Stimulated activated CD4-positive, alpha-beta T cell treated with anti-CD3 and anti-CD28 coated beads, Interleukin-4, amount 100 ng/mL, for 4 hours (primary cell): ENCODE data around the gene IQCC.
A peak's percentile ranks its signal among the peaks of the same experiment; 100 is the strongest.

Experiments
- DNase-seq, 2 experiments: peaks; one replicate each; pipeline ENCODE4 v3.0.0-alpha.2; 2020

IQCC gene

DNA sequence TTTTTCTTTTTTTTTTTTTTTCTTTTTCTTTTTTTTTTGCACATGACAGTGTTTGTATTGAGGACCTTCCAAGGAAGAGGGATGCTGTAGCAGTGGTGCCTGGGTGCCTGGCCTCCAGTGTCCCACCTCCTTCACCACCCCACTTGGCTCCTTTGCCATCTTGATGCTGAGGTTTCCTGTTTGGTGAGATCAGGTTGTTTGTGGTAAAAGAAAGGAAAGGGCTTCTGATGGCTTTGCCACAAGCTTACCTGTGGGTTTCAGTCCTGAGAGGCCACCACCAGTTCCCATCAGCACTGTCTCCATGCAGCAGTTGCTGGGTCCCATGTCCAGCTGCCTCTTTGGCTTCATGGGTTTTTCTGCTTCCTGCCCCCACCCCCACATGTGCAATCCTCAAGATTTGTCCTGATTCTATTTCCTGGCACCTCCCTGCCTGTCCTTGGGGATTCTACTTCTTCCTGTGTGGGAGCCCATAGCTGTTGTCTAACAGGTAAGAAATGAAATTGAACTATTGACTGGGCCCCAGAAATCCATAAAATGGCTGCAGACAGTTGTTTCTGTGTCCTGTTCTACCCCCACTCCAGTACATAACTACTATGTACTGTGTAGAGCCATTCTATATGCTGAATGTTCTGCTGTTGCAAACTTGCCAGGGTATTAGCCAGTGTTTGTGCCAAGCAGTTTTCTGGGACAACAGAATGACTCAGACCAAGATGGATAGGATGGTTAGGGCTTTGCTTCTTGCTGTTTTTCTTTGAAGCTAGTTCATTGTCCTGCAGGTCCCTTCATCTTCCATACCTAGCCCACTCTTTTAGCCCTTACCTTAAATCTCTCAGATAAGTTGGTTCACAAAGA lies 9.3 kb upstream of the IQCC start:
- no peak for DNase-seq

DNA sequence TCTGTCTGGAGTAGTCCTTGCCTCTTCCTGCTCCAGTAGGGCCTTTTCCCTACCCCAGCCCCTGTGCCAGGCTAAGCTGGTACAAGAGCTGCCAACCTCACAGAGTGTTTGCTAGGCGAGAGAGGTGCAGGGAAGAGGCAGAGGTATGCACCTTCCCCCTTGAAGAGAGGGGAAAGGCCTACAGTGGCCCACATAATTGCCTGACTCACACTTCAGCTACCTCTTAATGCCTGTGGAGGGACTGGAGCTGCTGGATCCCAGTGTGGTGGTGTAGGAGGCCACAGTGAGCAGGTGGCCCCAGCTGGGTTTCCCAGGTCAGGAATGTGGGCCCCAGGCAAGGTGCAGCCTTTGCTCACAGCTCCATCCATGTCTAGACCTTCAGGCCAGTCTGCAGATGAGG lies 8.4 kb upstream of the IQCC start:
- no peak for DNase-seq

DNA sequence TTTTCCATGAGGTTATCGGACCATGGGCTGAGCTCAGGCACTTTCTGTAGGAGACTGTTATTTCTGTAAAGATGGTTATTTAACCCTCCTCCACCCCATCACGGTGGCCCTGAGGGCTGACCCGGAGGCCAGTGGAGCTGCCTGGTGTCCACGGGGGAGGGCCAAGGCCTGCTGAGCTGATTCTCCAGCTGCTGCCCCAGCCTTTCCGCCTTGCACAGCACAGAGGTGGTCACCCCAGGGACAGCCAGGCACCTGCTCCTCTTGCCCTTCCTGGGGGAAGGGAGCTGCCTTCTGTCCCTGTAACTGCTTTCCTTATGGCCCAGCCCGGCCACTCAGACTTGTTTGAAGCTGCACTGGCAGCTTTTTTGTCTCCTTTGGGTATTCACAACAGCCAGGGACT lies 7.6 kb upstream of the IQCC start:
- no peak for DNase-seq

GRCh38 chr1:32198237-32199042 lies 7.0 kb upstream of the IQCC start:
- no peak for DNase-seq

DNA sequence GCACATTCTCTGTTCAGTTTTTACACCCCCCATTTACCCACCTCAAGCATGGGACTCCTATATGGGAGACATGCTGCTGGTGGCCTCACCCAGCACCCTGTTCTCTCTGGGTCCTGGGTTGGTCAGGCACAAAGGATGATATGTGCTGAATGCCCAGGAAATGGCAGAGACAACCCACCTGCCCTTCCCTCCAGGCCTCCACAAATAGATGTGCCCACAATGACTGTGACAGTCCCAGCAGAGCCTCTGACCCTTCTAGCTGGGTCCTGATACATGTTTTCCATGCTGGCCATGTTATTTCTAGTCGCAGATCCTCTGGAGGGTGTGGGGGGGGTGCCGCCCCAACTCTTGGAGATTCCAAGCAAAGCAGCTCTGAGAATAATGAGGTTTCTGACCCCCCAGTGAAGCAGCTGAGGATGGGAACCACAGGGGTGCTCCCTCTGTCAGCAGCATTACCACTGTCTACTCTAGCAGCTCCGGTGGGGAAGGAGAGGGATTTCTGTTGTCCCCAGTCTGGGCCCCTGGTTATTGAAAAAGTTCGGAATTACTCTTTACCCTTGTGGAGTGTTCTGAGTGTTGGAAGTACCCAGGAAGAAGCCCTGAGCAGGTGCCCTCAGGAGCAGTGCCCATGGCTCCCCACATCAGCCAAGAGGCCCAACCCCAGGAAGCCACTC lies 6.3 kb upstream of the IQCC start:
- DNase-seq, result no peak

DNA sequence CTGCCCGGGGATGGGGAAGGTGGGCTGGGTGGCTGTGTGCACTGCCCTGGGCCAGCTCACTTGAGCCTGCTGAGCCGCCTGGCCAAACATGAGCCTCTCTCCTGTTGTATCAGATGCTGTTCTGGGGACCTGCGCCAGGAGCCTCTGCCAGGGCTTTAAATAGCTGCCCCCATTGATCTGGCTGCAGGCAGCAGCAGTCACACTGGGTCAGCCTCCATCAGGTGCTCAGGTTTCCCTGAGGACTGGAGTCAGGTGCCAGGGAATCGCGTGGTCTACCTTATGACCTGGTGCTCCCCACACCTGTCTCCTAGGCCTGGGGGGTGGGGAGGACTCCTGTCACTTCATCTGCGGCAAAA lies 5.8 kb upstream of the IQCC start:
- DNase-seq, result no peak

DNA sequence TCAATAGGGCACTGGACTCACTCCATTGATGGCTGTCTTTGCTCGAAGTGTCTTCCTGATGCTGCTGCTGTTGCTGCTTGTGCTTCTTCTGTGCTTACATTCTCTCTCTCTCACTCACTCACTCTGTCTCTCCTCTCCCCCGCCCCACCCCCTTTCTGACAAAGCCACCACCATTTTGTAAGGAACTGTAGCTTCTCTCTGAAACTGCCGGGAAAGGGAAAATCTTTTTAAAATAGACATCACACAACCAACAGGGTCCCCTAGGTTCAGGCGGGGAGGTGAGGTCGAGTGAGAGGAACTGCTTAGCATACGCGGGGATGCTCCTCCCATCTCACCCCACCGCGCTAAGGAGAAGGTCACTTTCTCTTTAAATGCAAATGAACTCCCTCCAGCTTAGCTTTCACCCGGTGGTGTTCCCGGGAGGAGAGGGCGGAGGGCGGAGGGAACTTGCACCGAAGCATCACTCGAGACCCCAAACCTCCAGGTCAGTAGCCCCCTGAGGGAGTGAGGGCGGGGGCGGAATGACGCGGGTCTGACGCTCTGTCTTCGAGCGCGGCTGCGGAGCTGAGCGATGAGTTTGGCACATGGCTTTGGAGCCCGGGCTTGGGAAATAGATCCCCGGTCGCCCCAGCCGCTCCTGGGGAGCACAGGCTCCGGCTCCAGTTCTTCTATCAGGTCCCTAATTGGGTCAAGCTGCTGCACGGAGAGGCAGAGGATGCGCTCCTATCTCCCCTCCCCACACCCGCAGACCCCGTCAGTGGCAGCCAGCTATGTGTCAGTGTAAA lies 5.1 kb upstream of the IQCC start, which contains the start of gene CCDC28B:
Gene CCDC28B (plus strand): TSS at position 370 of the 785 bp plus-strand sequence. CDS start 1,341 bp downstream, outside the sequence.
- DNase-seq, result peak; percentile 44 to 46

GRCh38 chr1:32201011-32201855 lies 4.2 kb upstream of the IQCC start:
- peak; percentile 72 to 73 for DNase-seq

DNA sequence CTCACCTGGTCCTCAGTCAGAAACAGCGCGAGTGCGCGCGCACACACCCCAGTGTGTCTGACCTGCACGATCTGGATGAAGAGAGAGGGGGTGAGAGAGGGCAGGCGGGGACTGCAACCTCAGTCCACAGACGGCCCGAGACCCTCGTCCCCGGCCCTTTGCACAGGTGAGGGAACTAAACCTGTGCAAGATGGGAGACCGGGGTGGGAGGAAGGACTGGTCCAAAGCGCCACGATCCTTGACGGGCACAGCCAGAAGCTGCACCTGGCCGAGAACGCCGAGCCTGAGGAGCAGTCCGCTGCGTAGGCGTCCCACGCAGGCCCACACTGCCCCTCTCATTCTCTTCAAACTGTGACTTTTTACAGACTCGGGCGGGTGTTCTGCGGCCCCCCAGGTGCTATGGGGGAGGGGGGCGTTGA lies 519 bp upstream of the IQCC start:
- DNase-seq, result no peak

DNA sequence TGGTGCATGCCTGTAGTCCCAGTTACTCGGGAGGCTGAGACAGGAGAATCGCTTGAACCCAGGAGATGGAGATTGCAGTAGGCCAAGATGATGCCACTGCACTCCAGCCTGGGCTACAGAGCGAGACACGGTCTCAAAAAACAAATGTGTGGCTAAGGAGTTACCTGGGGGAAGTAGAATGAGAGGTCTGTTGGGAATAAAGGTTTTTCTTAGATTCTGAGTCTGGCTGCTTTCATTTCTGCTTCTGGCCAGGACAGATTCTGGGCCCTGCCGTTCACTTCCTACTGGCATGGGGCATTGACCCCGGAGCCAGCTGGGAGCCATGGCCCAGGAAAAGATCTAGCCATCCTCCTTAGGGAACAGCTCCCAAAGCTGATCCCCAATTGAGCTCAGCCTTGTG lies 3.0 kb downstream of the IQCC start:
- DNase-seq, result no peak

- no peak for DNase-seq
These were observed 3.4 kb downstream of the IQCC start, which contains the start of gene DCDC2B for GRCh38 chr1:32208891-32209328. Gene DCDC2B, plus strand, starts transcription at chr1:32209089. Its CDS starts 5 bp downstream, at chr1:32209094.

- DNase-seq, result peak; percentile 54
These were observed 10.4 kb downstream of the IQCC start for GRCh38 chr1:32215629-32216480.

- DNase-seq, result no peak
These were observed 11.1 kb downstream of the IQCC start for GRCh38 chr1:32216566-32216965.

DNA sequence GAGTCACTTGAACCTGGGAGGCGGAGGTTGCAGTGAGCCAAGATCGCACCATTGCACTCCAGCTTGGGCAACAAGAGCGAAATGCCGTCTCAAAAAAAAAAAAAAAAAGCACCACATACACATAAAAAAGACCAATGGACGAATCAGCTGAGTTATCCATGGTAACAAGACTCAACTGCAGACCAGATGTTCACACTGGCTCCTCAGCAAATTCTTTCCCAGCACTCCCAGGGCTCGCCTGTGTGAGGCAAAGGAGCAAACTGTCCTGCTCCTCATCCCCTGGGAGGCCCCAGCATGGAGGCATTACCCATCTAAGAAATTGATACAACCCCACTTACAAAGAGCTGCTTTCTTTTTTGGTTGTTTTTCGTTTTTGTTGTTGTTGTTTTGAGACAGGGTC lies 13.6 kb downstream of the IQCC start:
- no peak for DNase-seq

- no peak for DNase-seq
These were observed 15.5 kb downstream of the IQCC start for GRCh38 chr1:32220746-32221580.

- DNase-seq, result no peak
These were observed 16.1 kb downstream of the IQCC start for GRCh38 chr1:32221581-32221979.

DNA sequence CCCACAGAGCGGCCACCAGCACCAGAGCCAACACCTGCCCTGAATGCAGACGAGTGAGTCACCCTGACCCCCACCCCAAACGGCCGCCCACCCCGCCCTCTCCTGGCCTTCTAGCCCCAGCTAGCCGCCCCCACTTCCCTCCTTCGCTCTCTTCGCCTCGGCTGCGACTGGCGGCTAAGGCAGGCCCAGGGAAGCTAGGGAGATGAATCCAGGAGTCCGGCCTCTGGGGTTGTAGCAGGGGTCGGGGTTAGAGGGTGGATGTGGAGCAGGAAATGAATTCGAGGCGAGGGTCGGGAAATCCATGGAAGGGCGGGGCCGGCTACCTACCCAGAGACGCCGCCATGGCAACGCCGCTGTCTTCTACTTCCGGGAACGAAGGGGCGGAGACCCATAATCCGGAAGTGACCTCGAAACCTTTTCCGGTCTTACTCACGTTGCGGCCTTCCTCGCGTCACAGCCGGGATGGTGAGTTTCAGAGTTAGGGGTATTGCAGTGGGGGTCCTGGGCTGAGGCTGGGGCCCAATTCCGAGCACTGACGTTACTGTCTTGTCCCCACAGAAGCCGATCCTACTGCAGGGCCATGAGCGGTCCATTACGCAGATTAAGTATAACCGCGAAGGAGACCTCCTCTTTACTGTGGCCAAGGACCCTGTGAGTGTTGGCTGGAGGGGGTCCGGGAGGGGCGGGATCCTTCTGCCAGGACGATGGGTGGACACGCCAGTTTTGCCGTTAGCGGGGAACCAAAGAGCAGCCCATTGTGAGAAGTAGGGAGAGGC lies 16.7 kb downstream of the IQCC start, which contains the start of the genes EIF3I and TMEM234:
Gene EIF3I (plus strand): TSS at position 428 of the 776 bp plus-strand sequence. CDS start 35 bp downstream, at position 463.
Gene TMEM234 (minus strand): TSS at position 374 of the 776 bp plus-strand sequence. CDS start 31 bp downstream, at position 343.
- peak; percentile 84 to 93 for DNase-seq

- DNase-seq, result no peak
These were observed 18.2 kb downstream of the IQCC start for GRCh38 chr1:32223683-32224082.
